ENCODE data around the gene JMJD1C.
"Not testable (repeated sequence)": the region's sequence is repeated elsewhere in the genome, so short reads cannot be mapped to it uniquely, and the experiment has no call there.

The JMJD1C gene

GRCh38 chr10:63297941-63298340, 167.8 kb downstream of the JMJD1C start:
- DNase-seq (ENCODE audit: low spot score): no peak

DNA sequence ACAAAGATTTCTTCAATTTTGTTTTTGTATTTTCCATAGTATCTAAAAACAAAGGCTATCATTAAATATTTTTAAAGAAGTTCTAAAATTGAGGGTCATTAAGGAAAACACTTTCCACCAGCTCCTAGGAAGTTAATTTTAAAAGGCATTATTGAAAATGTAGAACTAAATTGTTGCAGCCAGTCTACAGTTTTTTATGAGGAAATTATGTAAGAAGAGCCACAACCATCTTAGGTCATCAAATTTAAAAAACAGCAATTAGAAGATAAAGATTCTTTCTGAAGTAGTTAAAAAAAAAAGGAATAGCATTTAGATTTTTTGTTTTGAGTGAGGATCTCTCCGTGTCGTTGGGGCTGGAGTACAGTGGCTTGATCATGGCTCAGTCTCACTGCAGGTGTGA, 171.0 kb downstream of the JMJD1C start:
- DNase-seq (ENCODE audit: low spot score): no peak

DNA sequence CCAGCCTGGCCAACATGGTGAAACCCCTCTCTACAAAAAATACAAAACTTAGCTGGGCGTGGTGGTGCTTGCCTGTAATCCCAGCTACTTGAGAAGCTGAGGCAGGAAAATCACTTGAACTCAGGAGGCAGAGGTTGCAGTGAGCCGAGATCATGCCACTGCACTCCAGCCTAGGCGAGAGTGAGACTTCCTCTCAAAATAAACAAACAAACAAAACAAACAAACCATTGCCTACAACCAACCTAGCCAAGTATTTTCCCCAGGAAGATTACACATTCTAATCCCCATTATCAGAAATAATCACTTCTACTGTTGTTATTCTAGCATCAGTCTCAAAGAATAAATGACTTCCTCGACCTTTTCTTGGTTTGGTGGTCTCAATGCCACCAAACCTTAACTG, 172.9 kb downstream of the JMJD1C start:
- DNase-seq (ENCODE audit: low spot score): not testable (repeated sequence)

DNA sequence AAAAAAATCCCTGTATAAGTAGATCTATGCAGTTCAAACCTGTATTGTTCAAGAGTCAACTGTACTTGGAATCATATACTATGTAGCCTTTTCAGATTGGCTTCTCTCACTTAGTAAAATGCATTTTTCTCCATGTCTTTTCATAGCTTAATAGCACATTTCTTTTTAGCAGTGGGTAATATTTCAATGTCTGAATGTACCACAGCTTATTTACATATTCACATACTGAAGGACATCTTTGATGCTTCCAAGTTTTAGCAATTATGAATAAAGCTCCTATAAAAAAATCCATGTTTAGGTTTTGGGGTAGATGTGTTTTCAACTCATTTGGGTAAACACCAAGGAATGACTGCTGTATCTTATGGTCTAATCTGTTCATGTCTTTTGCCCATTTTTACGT, 177.6 kb downstream of the JMJD1C start:
- DNase-seq (ENCODE audit: low spot score): no peak

DNA sequence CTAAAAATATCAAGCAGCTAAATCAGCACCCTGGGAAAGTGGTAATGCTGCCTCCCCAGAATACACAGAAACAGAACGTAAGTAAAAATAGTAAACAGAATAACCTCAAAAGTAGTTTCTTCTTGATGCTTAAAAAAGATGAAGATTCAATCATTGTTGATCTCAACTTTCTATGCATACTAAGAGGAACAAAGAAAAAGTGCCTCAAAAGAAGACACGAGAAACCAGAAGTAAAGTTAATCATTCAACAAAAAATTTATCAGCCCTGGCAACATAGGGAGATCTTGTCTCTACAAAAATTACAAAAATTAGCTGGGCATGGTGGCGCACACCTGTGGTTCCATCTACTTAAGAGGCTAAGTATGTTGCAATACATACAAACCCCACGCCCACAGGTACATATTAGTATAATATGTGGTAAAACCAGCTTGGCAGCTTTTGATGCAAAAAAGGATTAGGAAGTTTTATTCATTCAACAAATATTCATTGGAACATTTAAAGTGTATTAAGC, 179.0 kb downstream of the JMJD1C start:
- DNase-seq (ENCODE audit: low spot score): no peak

GRCh38 chr10:63286340-63286739, 179.4 kb downstream of the JMJD1C start:
- no peak for DNase-seq (ENCODE audit: low spot score)

GRCh38 chr10:63283901-63284300, 181.9 kb downstream of the JMJD1C start:
- DNase-seq (ENCODE audit: low spot score): not testable (repeated sequence)

GRCh38 chr10:63283093-63283492, 182.7 kb downstream of the JMJD1C start:
- DNase-seq (ENCODE audit: low spot score): no peak

DNA sequence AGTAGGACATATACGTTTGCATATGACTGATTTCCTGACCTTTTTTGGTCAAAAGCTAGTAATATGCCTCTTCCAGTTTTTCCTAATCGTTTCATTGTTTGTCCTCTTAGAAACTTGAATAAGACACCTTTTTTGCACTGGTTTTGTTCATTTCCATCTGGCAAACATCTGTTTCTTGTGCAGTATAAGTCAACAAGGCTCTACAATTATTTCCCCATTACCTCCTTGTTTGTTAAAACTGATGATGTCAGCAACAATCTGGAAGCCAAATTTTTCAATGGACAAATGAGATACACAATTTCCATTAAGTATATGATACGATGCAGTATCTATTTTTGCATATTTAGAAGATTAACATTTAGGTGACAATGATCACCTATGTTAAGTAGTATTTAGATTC, 183.8 kb downstream of the JMJD1C start:
- no peak for DNase-seq (ENCODE audit: low spot score)

DNA sequence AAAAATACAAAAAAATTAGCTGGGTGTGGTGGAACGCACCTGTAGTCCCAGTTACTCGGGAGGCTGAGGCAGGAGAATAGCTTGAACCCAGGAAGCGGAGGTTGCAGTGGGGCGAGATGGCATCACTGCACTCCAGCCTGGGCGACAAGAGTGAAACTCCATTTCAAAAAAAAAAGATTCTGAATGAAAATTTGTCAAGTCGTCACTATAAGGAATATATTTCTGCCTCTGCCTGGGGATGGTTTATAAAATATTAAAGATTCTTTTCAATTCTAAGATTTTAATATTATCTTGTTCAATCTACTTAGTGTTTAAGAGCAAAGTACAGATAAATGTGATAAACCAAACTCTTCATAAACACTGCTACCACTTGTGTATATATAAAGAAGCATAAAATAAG, 185.4 kb downstream of the JMJD1C start:
- no peak for DNase-seq (ENCODE audit: low spot score)

GRCh38 chr10:63275094-63275493, 190.7 kb downstream of the JMJD1C start:
- no peak for DNase-seq (ENCODE audit: low spot score)

GRCh38 chr10:63273577-63273976, 192.2 kb downstream of the JMJD1C start:
- no peak for DNase-seq (ENCODE audit: low spot score)

DNA sequence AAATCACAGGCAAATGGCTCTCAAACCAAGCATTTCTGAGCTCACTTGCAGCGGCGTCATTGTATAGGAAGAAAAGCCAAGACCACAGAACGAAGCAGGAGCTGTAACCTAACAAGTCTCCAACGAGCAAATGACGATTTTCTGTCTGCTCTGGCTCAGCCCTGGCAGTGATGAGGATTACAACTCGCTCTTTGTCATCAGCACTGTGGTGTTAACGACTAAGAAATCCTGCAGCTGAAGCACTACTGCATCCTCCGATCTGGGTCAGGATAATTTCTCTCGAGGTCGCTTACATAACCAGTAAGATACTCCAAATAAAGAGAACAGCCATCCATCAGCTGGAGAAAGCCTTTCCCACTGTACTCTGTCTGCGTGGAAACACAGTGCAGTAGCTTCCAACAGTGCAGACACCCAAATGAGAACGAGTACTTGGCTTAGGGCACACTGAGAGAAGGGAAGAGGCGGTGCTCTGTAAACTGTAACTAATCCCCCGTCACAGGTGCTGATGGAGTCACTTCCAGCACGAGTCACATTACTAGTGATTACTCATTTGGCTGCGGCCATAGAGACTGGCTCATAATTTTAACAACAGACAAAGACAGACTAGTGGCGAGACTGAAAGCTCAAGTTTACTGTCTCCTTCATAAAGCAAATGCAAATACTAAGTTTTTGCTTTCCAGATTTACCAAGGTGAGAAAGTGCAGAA, 196.8 kb downstream of the JMJD1C start:
- peak; percentile 97 for DNase-seq (ENCODE audit: low spot score)

- peak; percentile 58 for DNase-seq (ENCODE audit: low spot score)
Measured at GRCh38 chr10:63268149-63268797, 197.5 kb downstream of the JMJD1C start.

GRCh38 chr10:63267414-63268148, 198.2 kb downstream of the JMJD1C start:
- peak; percentile 80 for DNase-seq (ENCODE audit: low spot score)

GRCh38 chr10:63266391-63267316, 199.1 kb downstream of the JMJD1C start:
- peak; percentile 24 for DNase-seq (ENCODE audit: low spot score)

DNA sequence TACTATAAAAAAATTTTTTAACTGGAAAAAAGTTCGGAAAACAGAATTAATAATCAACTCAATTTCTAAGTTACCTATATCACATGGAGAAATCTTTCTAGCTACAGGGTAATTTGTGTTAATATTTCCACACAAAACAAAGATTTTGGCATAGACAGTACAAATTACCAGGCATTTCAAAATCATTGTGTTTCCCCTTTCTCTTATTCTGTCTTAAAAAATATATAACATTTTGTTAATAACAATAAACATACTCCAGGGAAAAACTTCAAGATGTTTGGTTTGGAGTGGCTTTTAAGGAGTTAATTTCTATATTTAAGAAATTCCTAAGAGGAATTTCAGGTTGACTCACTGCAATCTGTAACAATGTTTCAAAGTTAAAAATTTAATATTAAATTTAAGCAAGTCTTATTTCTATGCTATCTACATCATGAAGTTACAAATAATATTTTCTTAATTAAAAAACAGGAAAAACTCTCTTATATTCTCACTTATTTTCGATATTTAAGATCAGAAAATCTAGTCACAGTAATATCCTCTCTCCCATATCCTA, 200.0 kb downstream of the JMJD1C start:
- DNase-seq (ENCODE audit: low spot score): no peak

- DNase-seq (ENCODE audit: low spot score): peak; percentile 64
Measured at GRCh38 chr10:63265222-63265617, 200.6 kb downstream of the JMJD1C start.

DNA sequence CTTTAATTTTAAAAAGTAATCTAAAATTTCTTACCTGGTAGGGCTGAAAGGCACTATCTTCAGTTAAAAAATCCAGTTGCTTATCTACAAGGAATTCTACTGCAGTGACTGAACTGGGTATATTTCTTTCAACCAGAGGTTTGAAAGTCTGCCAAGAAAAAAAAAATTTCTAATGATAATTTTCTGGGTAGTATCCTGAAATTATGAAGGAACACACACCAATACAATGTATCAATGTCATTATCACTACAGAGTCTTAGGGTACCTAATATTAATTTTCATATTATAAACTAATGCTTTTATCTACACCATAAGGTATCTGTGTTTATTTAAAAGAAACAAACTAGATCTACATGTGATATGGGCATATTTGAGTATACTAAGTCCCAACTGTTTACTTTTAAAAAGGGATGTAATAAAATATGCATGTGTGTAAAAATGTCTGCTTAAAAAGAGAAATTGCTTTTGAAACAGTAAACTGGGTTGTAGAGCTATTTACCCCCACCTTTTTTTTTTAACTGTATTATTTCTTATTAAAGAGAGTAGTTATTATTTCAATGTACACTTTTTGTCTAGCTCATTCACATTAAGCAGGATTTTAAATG, 201.1 kb downstream of the JMJD1C start:
- DNase-seq (ENCODE audit: low spot score): no peak

- DNase-seq (ENCODE audit: low spot score): no peak
Measured at GRCh38 chr10:63262430-63263073, 203.2 kb downstream of the JMJD1C start.

GRCh38 chr10:63261496-63261895, 204.3 kb downstream of the JMJD1C start:
- DNase-seq (ENCODE audit: low spot score): no peak
